Measurements from ENCODE around the gene CD96.

CD96 gene

DNA sequence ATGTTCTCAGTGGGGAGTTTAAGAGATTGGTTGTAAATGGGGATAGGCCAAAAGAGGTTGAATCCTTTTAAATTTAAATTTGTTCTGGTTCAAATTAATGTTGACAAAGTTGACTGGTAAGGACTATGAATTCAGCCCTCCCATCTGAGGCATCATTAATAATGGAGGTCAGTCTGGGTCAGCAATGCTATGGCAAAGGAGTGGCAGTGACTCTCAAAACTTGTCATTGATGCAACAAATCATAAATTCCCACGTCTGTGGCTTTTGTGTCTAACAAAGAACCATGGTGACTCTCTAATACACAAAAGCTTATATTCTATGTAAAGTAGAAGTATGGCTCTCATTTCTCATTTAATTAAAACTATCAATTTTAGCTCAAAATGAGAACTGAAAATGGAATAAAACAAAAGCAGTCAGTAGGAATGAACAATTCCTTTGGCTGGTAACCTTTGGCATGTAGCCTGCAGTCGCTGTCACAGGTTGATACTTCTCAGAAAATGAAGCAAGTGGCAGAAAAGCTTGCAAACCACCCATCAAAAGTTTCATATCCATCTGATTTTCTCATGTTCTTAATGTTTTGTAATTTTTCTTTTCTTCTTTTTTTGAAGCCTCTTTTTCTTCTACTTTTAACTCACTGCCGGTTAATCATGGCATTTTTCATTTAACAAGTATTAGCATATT lies 65.4 kb downstream of the CD96 start:
- TF ChIP-seq, protein P1, sequence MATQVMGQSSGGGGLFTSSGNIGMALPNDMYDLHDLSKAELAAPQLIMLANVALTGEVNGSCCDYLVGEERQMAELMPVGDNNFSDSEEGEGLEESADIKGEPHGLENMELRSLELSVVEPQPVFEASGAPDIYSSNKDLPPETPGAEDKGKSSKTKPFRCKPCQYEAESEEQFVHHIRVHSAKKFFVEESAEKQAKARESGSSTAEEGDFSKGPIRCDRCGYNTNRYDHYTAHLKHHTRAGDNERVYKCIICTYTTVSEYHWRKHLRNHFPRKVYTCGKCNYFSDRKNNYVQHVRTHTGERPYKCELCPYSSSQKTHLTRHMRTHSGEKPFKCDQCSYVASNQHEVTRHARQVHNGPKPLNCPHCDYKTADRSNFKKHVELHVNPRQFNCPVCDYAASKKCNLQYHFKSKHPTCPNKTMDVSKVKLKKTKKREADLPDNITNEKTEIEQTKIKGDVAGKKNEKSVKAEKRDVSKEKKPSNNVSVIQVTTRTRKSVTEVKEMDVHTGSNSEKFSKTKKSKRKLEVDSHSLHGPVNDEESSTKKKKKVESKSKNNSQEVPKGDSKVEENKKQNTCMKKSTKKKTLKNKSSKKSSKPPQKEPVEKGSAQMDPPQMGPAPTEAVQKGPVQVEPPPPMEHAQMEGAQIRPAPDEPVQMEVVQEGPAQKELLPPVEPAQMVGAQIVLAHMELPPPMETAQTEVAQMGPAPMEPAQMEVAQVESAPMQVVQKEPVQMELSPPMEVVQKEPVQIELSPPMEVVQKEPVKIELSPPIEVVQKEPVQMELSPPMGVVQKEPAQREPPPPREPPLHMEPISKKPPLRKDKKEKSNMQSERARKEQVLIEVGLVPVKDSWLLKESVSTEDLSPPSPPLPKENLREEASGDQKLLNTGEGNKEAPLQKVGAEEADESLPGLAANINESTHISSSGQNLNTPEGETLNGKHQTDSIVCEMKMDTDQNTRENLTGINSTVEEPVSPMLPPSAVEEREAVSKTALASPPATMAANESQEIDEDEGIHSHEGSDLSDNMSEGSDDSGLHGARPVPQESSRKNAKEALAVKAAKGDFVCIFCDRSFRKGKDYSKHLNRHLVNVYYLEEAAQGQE (IDR thresholded peaks at IDR 0.05; ENCODE audit: low read depth): no peak
- TF ChIP-seq EGR1 (IDR thresholded peaks at IDR 0.05) (no peak), RAD21 (IDR thresholded peaks at IDR 0.05; ENCODE audit: low read depth) (no peak), EP300 (IDR thresholded peaks at IDR 0.05; ENCODE audit: borderline replicate concordance) (no peak), TEAD4 (IDR thresholded peaks at IDR 0.05) (no peak), TCF12 (IDR thresholded peaks at IDR 0.05; ENCODE audit: low read depth) (no peak), ZBTB7A (IDR thresholded peaks at IDR 0.05; ENCODE audit: low read depth) (no peak), NFIC (IDR thresholded peaks at IDR 0.05) (no peak), TAF1 (IDR thresholded peaks at IDR 0.05; ENCODE audit: low read depth) (no peak), CEBPB (IDR thresholded peaks at IDR 0.05) (no peak), FOXM1 (IDR thresholded peaks at IDR 0.05; ENCODE audit: borderline replicate concordance, low read depth) (no peak), YY1 (IDR thresholded peaks at IDR 0.05; ENCODE audit: low read depth) (no peak), CREB1 (IDR thresholded peaks at IDR 0.05; ENCODE audit: low read depth) (no peak)
- TF ChIP-seq, protein P2, sequence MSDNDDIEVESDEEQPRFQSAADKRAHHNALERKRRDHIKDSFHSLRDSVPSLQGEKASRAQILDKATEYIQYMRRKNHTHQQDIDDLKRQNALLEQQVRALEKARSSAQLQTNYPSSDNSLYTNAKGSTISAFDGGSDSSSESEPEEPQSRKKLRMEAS (IDR thresholded peaks at IDR 0.05): no peak
- TF ChIP-seq, protein P3, sequence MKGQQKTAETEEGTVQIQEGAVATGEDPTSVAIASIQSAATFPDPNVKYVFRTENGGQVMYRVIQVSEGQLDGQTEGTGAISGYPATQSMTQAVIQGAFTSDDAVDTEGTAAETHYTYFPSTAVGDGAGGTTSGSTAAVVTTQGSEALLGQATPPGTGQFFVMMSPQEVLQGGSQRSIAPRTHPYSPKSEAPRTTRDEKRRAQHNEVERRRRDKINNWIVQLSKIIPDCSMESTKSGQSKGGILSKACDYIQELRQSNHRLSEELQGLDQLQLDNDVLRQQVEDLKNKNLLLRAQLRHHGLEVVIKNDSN (IDR thresholded peaks at IDR 0.05): no peak

DNA sequence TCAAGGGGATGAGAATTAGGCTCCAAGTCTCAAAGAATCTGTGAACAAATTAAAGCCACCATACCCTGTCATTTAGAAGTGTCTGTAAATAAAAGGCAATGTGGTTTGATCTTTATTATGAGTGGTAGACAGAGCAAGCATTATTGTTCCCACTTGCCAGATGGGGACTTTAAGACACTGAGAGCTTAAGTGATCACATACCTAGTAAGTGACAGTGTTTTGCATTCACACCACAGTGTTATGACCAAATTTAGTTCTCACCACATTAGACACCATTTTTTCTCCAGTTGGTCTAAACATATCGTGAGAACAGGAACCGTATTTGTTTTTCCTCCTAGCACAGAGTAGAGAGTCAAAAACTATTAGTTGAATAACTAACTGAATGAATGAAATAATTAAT lies 66.4 kb downstream of the CD96 start:
- TF ChIP-seq TEAD4 (IDR thresholded peaks at IDR 0.05): no peak
- no peak for TF ChIP-seq EGR1 (IDR thresholded peaks at IDR 0.05)
- TF ChIP-seq, protein P1 (IDR thresholded peaks at IDR 0.05; ENCODE audit: low read depth): no peak
- TF ChIP-seq NFIC (IDR thresholded peaks at IDR 0.05): no peak
- no peak for TF ChIP-seq TAF1 (IDR thresholded peaks at IDR 0.05; ENCODE audit: low read depth)
- no peak for TF ChIP-seq CREB1 (IDR thresholded peaks at IDR 0.05; ENCODE audit: low read depth)
- TF ChIP-seq CEBPB (IDR thresholded peaks at IDR 0.05): no peak
- TF ChIP-seq TCF12 (IDR thresholded peaks at IDR 0.05; ENCODE audit: low read depth): no peak
- TF ChIP-seq RAD21 (IDR thresholded peaks at IDR 0.05; ENCODE audit: low read depth): no peak
- TF ChIP-seq ZBTB7A (IDR thresholded peaks at IDR 0.05; ENCODE audit: low read depth): no peak

DNA sequence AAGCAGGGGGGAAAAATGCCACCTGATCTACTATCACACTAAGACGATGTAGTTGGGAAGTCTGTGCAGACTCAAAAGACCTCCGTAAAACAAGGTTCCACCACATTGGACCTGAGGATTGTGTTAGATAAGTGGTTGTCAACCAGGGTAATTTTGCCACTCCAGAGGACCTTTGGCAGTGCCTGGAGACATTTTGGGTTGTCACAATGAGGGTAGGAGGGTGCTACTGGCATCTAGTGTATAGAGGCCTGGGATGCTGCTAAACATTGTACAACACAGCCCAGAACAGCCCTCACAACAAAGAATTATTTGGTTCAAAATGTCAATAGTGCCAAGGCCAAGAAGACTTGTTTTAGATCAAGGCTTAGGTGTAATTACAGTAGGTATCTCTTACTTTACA lies 67.7 kb downstream of the CD96 start:
- TF ChIP-seq TEAD4 (IDR thresholded peaks at IDR 0.05): no peak

DNA sequence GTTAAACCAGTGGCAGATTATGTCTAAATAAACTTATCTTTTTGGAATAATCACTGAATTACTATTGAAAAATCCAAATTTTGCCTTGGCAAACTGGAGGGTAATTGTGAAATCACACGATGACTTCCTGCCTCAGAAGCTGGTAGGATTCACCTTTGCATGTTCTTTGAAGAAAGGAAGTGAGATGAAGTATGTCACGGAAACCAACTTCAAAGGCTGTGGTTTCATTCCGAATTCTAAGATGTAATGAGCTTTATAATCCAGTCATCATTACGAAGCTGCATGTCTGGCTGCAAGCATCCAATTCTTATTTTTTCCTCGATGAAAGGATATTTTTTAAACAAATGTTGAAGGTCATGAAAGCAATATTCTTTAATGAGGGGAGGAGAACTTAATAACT lies 68.2 kb downstream of the CD96 start:
- TF ChIP-seq, protein P1 (IDR thresholded peaks at IDR 0.05; ENCODE audit: low read depth): no peak
- TF ChIP-seq NFIC (IDR thresholded peaks at IDR 0.05): no peak

DNA sequence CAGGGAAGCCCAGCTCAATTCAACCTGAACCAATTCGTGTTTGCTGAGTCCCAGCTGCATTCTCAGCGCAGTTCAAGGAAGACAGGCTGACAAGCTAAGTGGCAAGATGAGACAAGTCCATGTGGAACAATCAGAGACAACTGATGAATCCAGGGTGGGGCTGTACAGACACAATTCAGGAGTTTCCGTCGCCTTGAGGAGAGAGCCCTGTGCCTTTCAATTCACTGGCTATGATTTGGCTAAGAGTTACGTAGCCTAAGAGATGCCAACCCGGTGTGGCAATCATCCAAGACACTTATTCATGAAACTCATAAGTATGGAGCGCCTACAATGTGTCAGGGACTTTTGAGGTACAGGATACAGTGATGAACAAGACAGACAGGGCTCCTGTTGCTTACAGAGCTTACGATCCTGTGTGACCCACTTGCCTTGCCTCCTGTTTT lies 68.6 kb downstream of the CD96 start:
- TF ChIP-seq CEBPB (IDR thresholded peaks at IDR 0.05): no peak
- no peak for TF ChIP-seq FOXM1 (IDR thresholded peaks at IDR 0.05; ENCODE audit: borderline replicate concordance, low read depth)
- TF ChIP-seq YY1 (IDR thresholded peaks at IDR 0.05; ENCODE audit: low read depth): no peak
- TF ChIP-seq RAD21 (IDR thresholded peaks at IDR 0.05; ENCODE audit: low read depth): no peak
- TF ChIP-seq ZBTB7A (IDR thresholded peaks at IDR 0.05; ENCODE audit: low read depth): no peak
- TF ChIP-seq, protein P3 (IDR thresholded peaks at IDR 0.05): no peak
- no peak for TF ChIP-seq CREB1 (IDR thresholded peaks at IDR 0.05; ENCODE audit: low read depth)
- no peak for TF ChIP-seq EGR1 (IDR thresholded peaks at IDR 0.05)
- no peak for TF ChIP-seq NFIC (IDR thresholded peaks at IDR 0.05)
- no peak for TF ChIP-seq TAF1 (IDR thresholded peaks at IDR 0.05; ENCODE audit: low read depth)
